ENCODE measurements around the gene KRTAP5-2. TPM values are rescaled to one million over a fixed set of nuclear protein-coding genes. Genes with fewer than 3 reads are reported as not detected.

Gene KRTAP5-2
- total RNA-seq, 1 donor from 2014 or later, result not detected

- no peak for DNase-seq (ENCODE audit: low read depth in 2 of 2)
Observed at GRCh38 chr11:1567721-1568100, 30.4 kb downstream of the KRTAP5-2 start.

- no peak for DNase-seq (ENCODE audit: low read depth in 2 of 2)
Observed at GRCh38 chr11:1567052-1567720, 30.9 kb downstream of the KRTAP5-2 start.

- no peak for DNase-seq (ENCODE audit: low read depth in 2 of 2)
Observed at GRCh38 chr11:1566381-1567051, 31.6 kb downstream of the KRTAP5-2 start.

GRCh38 chr11:1565904-1566247 lies 32.2 kb downstream of the KRTAP5-2 start:
- DNase-seq (ENCODE audit: low read depth in 2 of 2), result no peak

GRCh38 chr11:1565173-1565903 lies 32.8 kb downstream of the KRTAP5-2 start:
- no peak for DNase-seq (ENCODE audit: low read depth in 2 of 2)

- peak in 1 of 2 donors; percentile 72 for DNase-seq (ENCODE audit: low read depth in 2 of 2)
Observed at GRCh38 chr11:1564535-1565172, 33.4 kb downstream of the KRTAP5-2 start.

GRCh38 chr11:1563697-1564534 lies 34.2 kb downstream of the KRTAP5-2 start:
- no peak for DNase-seq (ENCODE audit: low read depth in 2 of 2)

- no peak for DNase-seq (ENCODE audit: low read depth in 2 of 2)
Observed at GRCh38 chr11:1563149-1563638, 34.9 kb downstream of the KRTAP5-2 start.

GRCh38 chr11:1562469-1563148 lies 35.5 kb downstream of the KRTAP5-2 start:
- no peak for DNase-seq (ENCODE audit: low read depth in 2 of 2)

- DNase-seq (ENCODE audit: low read depth in 2 of 2), result no peak
Observed at GRCh38 chr11:1561955-1562354, 36.1 kb downstream of the KRTAP5-2 start.

GRCh38 chr11:1561266-1561665 lies 36.8 kb downstream of the KRTAP5-2 start:
- DNase-seq (ENCODE audit: low read depth in 2 of 2), result no peak

GRCh38 chr11:1560649-1561251 lies 37.3 kb downstream of the KRTAP5-2 start:
- no peak for DNase-seq (ENCODE audit: low read depth in 2 of 2)

- DNase-seq (ENCODE audit: low read depth in 2 of 2), result no peak
Observed at GRCh38 chr11:1560002-1560648, 38.0 kb downstream of the KRTAP5-2 start.

- no peak for DNase-seq (ENCODE audit: low read depth in 2 of 2)
Observed at GRCh38 chr11:1559111-1559951, 38.8 kb downstream of the KRTAP5-2 start.

- DNase-seq (ENCODE audit: low read depth in 2 of 2), result no peak
Observed at GRCh38 chr11:1558775-1559110, 39.4 kb downstream of the KRTAP5-2 start.

- peak; percentile 30 to 36 for DNase-seq (ENCODE audit: low read depth in 2 of 2)
Observed at GRCh38 chr11:1557904-1558774, 40.0 kb downstream of the KRTAP5-2 start.

GRCh38 chr11:1557051-1557884 lies 40.8 kb downstream of the KRTAP5-2 start:
- DNase-seq (ENCODE audit: low read depth in 2 of 2), result no peak
